Measurements from ENCODE around the gene PFKFB3. TPM values are rescaled to one million over a fixed set of nuclear protein-coding genes. Genes with fewer than 3 reads are reported as not detected.

Gene PFKFB3
- total RNA-seq, 1 donor from 2014 or later: 52.4 TPM

DNA sequence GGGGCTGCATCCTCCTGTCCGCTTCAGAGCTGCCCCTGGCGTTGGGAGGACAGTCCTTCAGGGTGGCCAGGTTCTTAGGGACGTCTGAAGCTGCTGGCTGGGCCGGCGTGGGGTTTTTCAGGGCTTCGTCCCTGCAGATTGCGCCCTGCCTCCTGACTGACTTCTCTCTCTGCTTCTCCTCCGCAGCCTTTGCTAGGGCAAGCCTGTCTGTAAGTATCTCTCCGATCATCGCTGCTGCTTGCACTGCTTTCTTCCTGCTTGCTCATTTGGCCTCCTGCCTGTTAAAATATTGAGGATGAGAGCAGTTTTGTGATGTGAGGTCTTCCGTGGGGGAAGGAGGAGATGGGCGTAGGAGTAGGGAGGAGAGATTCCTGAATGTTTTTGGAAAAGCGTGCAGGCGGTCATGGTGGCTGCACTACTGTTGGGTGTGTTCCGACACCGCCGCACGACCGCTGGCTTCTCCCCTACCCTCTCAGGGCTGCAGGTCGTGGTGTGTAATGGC lies 25.3 kb downstream of the PFKFB3 start:
- Histone ChIP-seq H3K36me3 (ENCODE audit: insufficient read depth, low read length) (peaks cover 34% of the 10 kb centered on the region), H4K20me1 (ENCODE audit: insufficient read depth, low read length) (peaks cover 34% of the 10 kb centered on the region), H3K79me2 (ENCODE audit: insufficient read depth, low read length) (peaks cover 22% of the 10 kb centered on the region), H2AFZ (ENCODE audit: low read depth, low read length) (no peak overlapping the region), H3K4me2 (ENCODE audit: low read length) (peak overlapping the region; percentile 76), H3K4me1 (ENCODE audit: insufficient read depth, low read length) (peaks cover 18% of the 10 kb centered on the region), H3K27ac (ENCODE audit: low read depth, low read length) (peak overlapping the region; percentile 36), H3K4me3 (ENCODE audit: insufficient read depth, low read depth, low read length) (no peak overlapping the region), H3K27me3 (ENCODE audit: insufficient read depth, low read length) (no peaks in the 10 kb centered on the region), H3K9ac (ENCODE audit: low read length) (peak overlapping the region; percentile 34), H3K9me3 (ENCODE audit: insufficient read depth, low read depth, low read length) (no peaks in the 10 kb centered on the region)
- H3K36me3 Mint-ChIP-seq (ENCODE audit: low read depth, unreplicated experiment): peaks cover 16% of the 10 kb centered on the region
- no peaks in the 10 kb centered on the region for H3K4me1 Mint-ChIP-seq (ENCODE audit: low read depth, unreplicated experiment)
- H3K9me3 Mint-ChIP-seq (ENCODE audit: unreplicated experiment): no peaks in the 10 kb centered on the region
- no peaks in the 10 kb centered on the region for H3K27me3 Mint-ChIP-seq (ENCODE audit: low read depth, unreplicated experiment)
- H3K27ac Mint-ChIP-seq (ENCODE audit: unreplicated experiment): peak overlapping the region; percentile 41
- DNase-seq (ENCODE audit: low read depth) (peak; percentile 88), FAIRE-seq (peak; percentile 29)
- no peak overlapping the region for H3K4me3 Mint-ChIP-seq (ENCODE audit: unreplicated experiment)
- TF ChIP-seq, protein P1, sequence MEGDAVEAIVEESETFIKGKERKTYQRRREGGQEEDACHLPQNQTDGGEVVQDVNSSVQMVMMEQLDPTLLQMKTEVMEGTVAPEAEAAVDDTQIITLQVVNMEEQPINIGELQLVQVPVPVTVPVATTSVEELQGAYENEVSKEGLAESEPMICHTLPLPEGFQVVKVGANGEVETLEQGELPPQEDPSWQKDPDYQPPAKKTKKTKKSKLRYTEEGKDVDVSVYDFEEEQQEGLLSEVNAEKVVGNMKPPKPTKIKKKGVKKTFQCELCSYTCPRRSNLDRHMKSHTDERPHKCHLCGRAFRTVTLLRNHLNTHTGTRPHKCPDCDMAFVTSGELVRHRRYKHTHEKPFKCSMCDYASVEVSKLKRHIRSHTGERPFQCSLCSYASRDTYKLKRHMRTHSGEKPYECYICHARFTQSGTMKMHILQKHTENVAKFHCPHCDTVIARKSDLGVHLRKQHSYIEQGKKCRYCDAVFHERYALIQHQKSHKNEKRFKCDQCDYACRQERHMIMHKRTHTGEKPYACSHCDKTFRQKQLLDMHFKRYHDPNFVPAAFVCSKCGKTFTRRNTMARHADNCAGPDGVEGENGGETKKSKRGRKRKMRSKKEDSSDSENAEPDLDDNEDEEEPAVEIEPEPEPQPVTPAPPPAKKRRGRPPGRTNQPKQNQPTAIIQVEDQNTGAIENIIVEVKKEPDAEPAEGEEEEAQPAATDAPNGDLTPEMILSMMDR (IDR thresholded peaks at IDR 0.05; ENCODE audit: insufficient read depth, low read depth, low read length): no peak
- no peak for TF ChIP-seq EZH2 (IDR thresholded peaks at IDR 0.05; ENCODE audit: insufficient read depth, low read length)

DNA sequence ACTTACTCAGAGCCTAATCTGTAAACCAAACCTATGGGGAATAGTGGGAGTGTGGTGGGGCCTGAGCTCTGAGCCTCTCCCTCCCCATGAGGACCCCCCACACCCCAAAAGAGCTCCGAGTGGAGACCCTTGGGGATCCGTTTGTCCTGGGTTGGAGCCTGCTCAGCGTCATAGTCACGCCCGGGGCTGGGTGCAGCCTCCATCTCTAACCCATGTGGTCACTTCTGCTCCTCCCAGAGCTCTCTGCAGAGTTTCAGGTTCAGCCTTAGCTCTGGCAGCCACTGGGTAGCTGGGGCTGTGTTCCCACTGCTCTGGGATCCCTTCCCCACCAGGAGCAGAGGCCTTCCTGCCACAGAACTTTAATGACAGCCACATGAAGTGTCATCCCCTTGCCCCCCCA lies 25.9 kb downstream of the PFKFB3 start:
- TF ChIP-seq, protein P1 (IDR thresholded peaks at IDR 0.05; ENCODE audit: insufficient read depth, low read depth, low read length): no peak
- no peak for TF ChIP-seq EZH2 (IDR thresholded peaks at IDR 0.05; ENCODE audit: insufficient read depth, low read length)
- H3K36me3 Mint-ChIP-seq (ENCODE audit: low read depth, unreplicated experiment): peaks cover 20% of the 10 kb centered on the region
- H3K4me3 ChIP-seq (ENCODE audit: insufficient read depth, low read depth, low read length): no peak overlapping the region
- no peak overlapping the region for H3K4me3 Mint-ChIP-seq (ENCODE audit: unreplicated experiment)
- FAIRE-seq (no peak), DNase-seq (ENCODE audit: low read depth) (no peak)
- H3K27ac ChIP-seq (ENCODE audit: low read depth, low read length): peak overlapping the region; percentile 36
- peak overlapping the region; percentile 34 for H3K9ac ChIP-seq (ENCODE audit: low read length)
- H3K27me3 Mint-ChIP-seq (ENCODE audit: low read depth, unreplicated experiment): no peaks in the 10 kb centered on the region
- H3K27me3 ChIP-seq (ENCODE audit: insufficient read depth, low read length): no peaks in the 10 kb centered on the region
- no peaks in the 10 kb centered on the region for H3K4me1 Mint-ChIP-seq (ENCODE audit: low read depth, unreplicated experiment)
- peaks cover 18% of the 10 kb centered on the region for H3K4me1 ChIP-seq (ENCODE audit: insufficient read depth, low read length)
- H3K4me2 ChIP-seq (ENCODE audit: low read length): peak overlapping the region; percentile 76
- no peaks in the 10 kb centered on the region for H3K9me3 Mint-ChIP-seq (ENCODE audit: unreplicated experiment)
- H4K20me1 ChIP-seq (ENCODE audit: insufficient read depth, low read length): peaks cover 31% of the 10 kb centered on the region
- H2AFZ ChIP-seq (ENCODE audit: low read depth, low read length): no peak overlapping the region
- H3K9me3 ChIP-seq (ENCODE audit: insufficient read depth, low read depth, low read length): no peaks in the 10 kb centered on the region
- H3K36me3 ChIP-seq (ENCODE audit: insufficient read depth, low read length): peaks cover 36% of the 10 kb centered on the region
- H3K27ac Mint-ChIP-seq (ENCODE audit: unreplicated experiment): no peak overlapping the region
- H3K79me2 ChIP-seq (ENCODE audit: insufficient read depth, low read length): peaks cover 22% of the 10 kb centered on the region

DNA sequence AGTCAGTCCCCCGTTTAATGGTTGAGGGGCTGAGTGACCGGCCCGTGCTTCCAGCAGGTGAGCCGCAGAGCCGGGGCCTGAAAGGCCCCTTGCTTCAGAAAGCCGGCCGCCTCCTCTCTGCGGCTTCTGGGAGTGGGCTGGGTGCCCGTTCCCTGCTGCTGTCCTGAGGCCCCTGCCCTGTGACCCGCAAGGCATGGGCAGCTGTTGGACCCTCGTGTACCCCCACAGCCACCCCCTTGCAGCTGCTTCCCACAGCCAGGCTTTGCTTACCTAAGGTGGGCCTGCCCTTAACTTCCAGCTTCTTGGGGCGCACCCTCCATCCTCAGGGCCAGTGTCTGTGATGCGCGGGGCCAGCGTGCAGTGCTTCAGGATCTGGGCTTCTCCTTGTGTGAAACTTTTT lies 26.6 kb downstream of the PFKFB3 start:
- Histone ChIP-seq H3K4me3 (ENCODE audit: insufficient read depth, low read depth, low read length) (no peak overlapping the region), H3K4me1 (ENCODE audit: insufficient read depth, low read length) (peaks cover 18% of the 10 kb centered on the region), H3K79me2 (ENCODE audit: insufficient read depth, low read length) (peaks cover 22% of the 10 kb centered on the region), H3K27ac (ENCODE audit: low read depth, low read length) (no peak overlapping the region), H3K4me2 (ENCODE audit: low read length) (no peak overlapping the region), H3K27me3 (ENCODE audit: insufficient read depth, low read length) (no peaks in the 10 kb centered on the region), H3K36me3 (ENCODE audit: insufficient read depth, low read length) (peaks cover 43% of the 10 kb centered on the region), H3K9me3 (ENCODE audit: insufficient read depth, low read depth, low read length) (no peaks in the 10 kb centered on the region), H4K20me1 (ENCODE audit: insufficient read depth, low read length) (peaks cover 31% of the 10 kb centered on the region), H2AFZ (ENCODE audit: low read depth, low read length) (no peak overlapping the region), H3K9ac (ENCODE audit: low read length) (no peak overlapping the region)
- no peak for TF ChIP-seq EZH2 (IDR thresholded peaks at IDR 0.05; ENCODE audit: insufficient read depth, low read length)
- TF ChIP-seq, protein P1 (IDR thresholded peaks at IDR 0.05; ENCODE audit: insufficient read depth, low read depth, low read length): no peak
- Mint-ChIP-seq H3K27ac (ENCODE audit: unreplicated experiment) (no peak overlapping the region), H3K4me3 (ENCODE audit: unreplicated experiment) (no peak overlapping the region), H3K9me3 (ENCODE audit: unreplicated experiment) (no peaks in the 10 kb centered on the region), H3K27me3 (ENCODE audit: low read depth, unreplicated experiment) (no peaks in the 10 kb centered on the region), H3K4me1 (ENCODE audit: low read depth, unreplicated experiment) (no peaks in the 10 kb centered on the region), H3K36me3 (ENCODE audit: low read depth, unreplicated experiment) (peaks cover 22% of the 10 kb centered on the region)
- DNase-seq (ENCODE audit: low read depth) (no peak), FAIRE-seq (no peak)

Measured in astrocyte (in vitro differentiated cells and primary cell).